Vagina (tissue), 2 donors: ENCODE data around the gene TRAPPC3L. TPM values are rescaled to one million over a fixed set of nuclear protein-coding genes. Genes with fewer than 3 reads are reported as not detected.

ENCODE experiments used
- DNase-seq, 2 donors: peaks; one replicate each; pipeline ENCODE4 v3.0.0-alpha.2; 2017; ENCODE audit errors: extremely low spot score in 2 of 2
- H3K27ac ChIP-seq: fragments of 200-600 bp; sonication (generic); one replicate; pipeline ENCODE4 v1.5.1; 2019
- H3K27me3 ChIP-seq: fragments of 200-600 bp; sonication (generic); one replicate; pipeline ENCODE4 v1.5.1; 2019
- H3K36me3 ChIP-seq, 2 donors: fragments of 200-600 bp; sonication (generic); one replicate each; pipeline ENCODE4 v1.5.1; 2017 to 2019
- H3K4me1 ChIP-seq: fragments of 200-600 bp; sonication (generic); one replicate; pipeline ENCODE4 v1.5.1; 2019
- H3K4me3 ChIP-seq, 2 donors: fragments of 200-600 bp; sonication (generic); 1 replicate in 1 of 2; 2 replicates in 1 of 2; pipeline ENCODE4 v1.5.1; 2016 to 2019
- H3K9me3 ChIP-seq: fragments of 200-600 bp; sonication (generic); one replicate; pipeline ENCODE4 v1.5.1; 2019
- CTCF ChIP-seq, 3 experiments: fragments of 450-650 bp in 2 of 3; fragments of 200-600 bp in 1 of 3; sonication (generic) in 1 of 3; IDR thresholded peaks; one replicate each; pipeline ENCODE4 v1.5.1; 2017 to 2019; ENCODE audit warnings: antibody characterized with exemption in 3 of 3, mild to moderate bottlenecking in 2 of 3, moderate library complexity in 2 of 3
- POLR2A ChIP-seq, 2 donors: fragments of 450-650 bp; IDR thresholded peaks; one replicate each; pipeline ENCODE4 v1.6.1; 2017; ENCODE audit warnings: antibody characterized with exemption in 2 of 2, mild to moderate bottlenecking in 2 of 2, moderate library complexity in 2 of 2
- POLR2AphosphoS5 ChIP-seq, 2 donors: sonication (generic); formaldehyde crosslinking; IDR thresholded peaks; one replicate each; pipeline ENCODE4 v1.9.0; 2017; ENCODE audit warnings: antibody characterized with exemption in 2 of 2, mild to moderate bottlenecking in 2 of 2, low read depth in 1 of 2; ENCODE audit not compliant: insufficient read depth in 1 of 2
- intact Hi-C: fragments of 100-400 bp; cut with DNase I; formaldehyde crosslinking; loops from one replicate; pipeline ENCODE4 v1.15.1; 2023
- total RNA-seq: library from RNA; depleted of rRNA; stranded (reverse); fragments of >200 nt; gene quantifications from one replicate; pipeline ENCODE4 v1.2.3, GENCODE V29; 2016

TRAPPC3L gene
- total RNA-seq, 1 donor from 2014 or later = not detected

GRCh38 chr6:116485559-116486184 is 59.8 kb downstream of the TRAPPC3L start:
- intact Hi-C loops = no loop called here
- H3K27me3 ChIP-seq = no peaks in the 10 kb centered on the region
- no peak overlapping the region for H3K27ac ChIP-seq
- H3K4me3 ChIP-seq = no peak overlapping the region
- H3K9me3 ChIP-seq = no peaks in the 10 kb centered on the region
- no peak for DNase-seq
- H3K36me3 ChIP-seq = no peaks in the 10 kb centered on the region
- no peaks in the 10 kb centered on the region for H3K4me1 ChIP-seq
- TF ChIP-seq CTCF (IDR thresholded peaks at IDR 0.05) (no peak), POLR2AphosphoS5 (IDR thresholded peaks at IDR 0.05; ENCODE audit: insufficient read depth in 1 of 2, low read depth in 1 of 2) (no peak), POLR2A (IDR thresholded peaks at IDR 0.05) (no peak)

DNA sequence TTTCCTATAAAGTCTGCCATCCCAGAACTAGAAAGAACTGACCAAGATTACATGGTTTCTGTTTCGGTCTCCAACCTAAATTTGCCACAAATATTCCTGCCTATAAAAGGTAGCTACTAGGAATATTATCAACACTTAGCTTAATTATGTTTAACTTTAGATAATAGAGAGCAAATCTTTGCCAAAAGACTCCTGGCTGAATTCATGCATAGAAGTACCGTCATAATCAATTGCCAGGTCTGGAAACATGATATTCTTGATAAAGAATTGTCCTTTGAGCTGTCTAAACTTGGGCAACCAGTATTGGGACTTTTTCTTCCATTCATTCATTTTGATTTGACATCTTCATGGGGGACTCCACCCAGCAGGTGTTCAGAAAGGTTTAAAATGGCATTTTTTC is 61.9 kb downstream of the TRAPPC3L start:
- no peaks in the 10 kb centered on the region for H3K9me3 ChIP-seq
- intact Hi-C loops = no loop called here
- DNase-seq = no peak
- TF ChIP-seq CTCF (IDR thresholded peaks at IDR 0.05) (no peak), POLR2A (IDR thresholded peaks at IDR 0.05) (no peak), POLR2AphosphoS5 (IDR thresholded peaks at IDR 0.05; ENCODE audit: insufficient read depth in 1 of 2, low read depth in 1 of 2) (no peak)
- H3K27me3 ChIP-seq = no peaks in the 10 kb centered on the region
- no peak overlapping the region for H3K27ac ChIP-seq
- H3K4me3 ChIP-seq = no peak overlapping the region
- no peaks in the 10 kb centered on the region for H3K4me1 ChIP-seq
- H3K36me3 ChIP-seq = no peaks in the 10 kb centered on the region

DNA sequence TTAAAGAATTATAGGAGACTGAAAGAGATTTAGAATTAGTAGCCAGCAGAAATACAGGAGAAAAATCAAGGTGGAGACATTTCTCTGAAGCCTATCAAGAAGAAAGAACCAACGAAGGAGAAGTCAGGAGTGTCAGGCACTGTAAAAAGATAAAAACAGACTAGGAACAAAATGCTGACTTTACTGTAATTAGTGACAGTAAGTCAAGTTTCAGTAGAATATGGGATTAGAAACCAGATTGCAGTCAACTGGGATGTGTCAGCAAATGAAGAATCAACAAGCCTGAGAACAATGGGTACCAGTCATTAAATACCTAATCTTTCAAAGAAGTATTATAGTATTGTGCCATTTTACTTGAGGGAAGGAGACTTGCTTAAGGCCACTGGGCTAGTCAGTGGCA is 62.7 kb downstream of the TRAPPC3L start:
- TF ChIP-seq CTCF (IDR thresholded peaks at IDR 0.05) (no peak), POLR2A (IDR thresholded peaks at IDR 0.05) (no peak), POLR2AphosphoS5 (IDR thresholded peaks at IDR 0.05; ENCODE audit: insufficient read depth in 1 of 2, low read depth in 1 of 2) (no peak)
- Histone ChIP-seq H3K4me1 (no peaks in the 10 kb centered on the region), H3K9me3 (no peaks in the 10 kb centered on the region), H3K27ac (no peak overlapping the region), H3K36me3 (no peaks in the 10 kb centered on the region), H3K4me3 (no peak overlapping the region), H3K27me3 (no peaks in the 10 kb centered on the region)
- intact Hi-C loops = no loop called here
- DNase-seq = no peak

- Histone ChIP-seq H3K4me3 (no peak overlapping the region), H3K4me1 (no peaks in the 10 kb centered on the region), H3K9me3 (no peaks in the 10 kb centered on the region), H3K27ac (no peak overlapping the region), H3K27me3 (no peaks in the 10 kb centered on the region), H3K36me3 (no peaks in the 10 kb centered on the region)
- TF ChIP-seq CTCF (IDR thresholded peaks at IDR 0.05) (no peak), POLR2A (IDR thresholded peaks at IDR 0.05) (no peak), POLR2AphosphoS5 (IDR thresholded peaks at IDR 0.05; ENCODE audit: insufficient read depth in 1 of 2, low read depth in 1 of 2) (no peak)
- intact Hi-C loops = no loop called here
- DNase-seq = no peak
Observed at GRCh38 chr6:116476002-116476678, 69.3 kb downstream of the TRAPPC3L start.

- Histone ChIP-seq H3K9me3 (no peaks in the 10 kb centered on the region), H3K27me3 (no peaks in the 10 kb centered on the region), H3K4me1 (no peaks in the 10 kb centered on the region), H3K27ac (no peak overlapping the region), H3K4me3 (no peak overlapping the region), H3K36me3 (no peaks in the 10 kb centered on the region)
- DNase-seq = no peak
- intact Hi-C loops = no loop called here
- TF ChIP-seq CTCF (IDR thresholded peaks at IDR 0.05) (no peak), POLR2A (IDR thresholded peaks at IDR 0.05) (no peak), POLR2AphosphoS5 (IDR thresholded peaks at IDR 0.05; ENCODE audit: insufficient read depth in 1 of 2, low read depth in 1 of 2) (no peak)
Observed at GRCh38 chr6:116475141-116475540, 70.3 kb downstream of the TRAPPC3L start.
